Stimulated activated CD4-positive, alpha-beta T cell treated with anti-CD3 and anti-CD28 coated beads, TNF-alpha, amount 100 ng/mL, for 24 hours (primary cell): ENCODE data around the gene CREB3L1.

Experiments
- DNase-seq, 3 experiments: peaks; one replicate each; pipeline ENCODE4 v3.0.0-alpha.2; 2020; ENCODE audit warnings: low read depth in 3 of 3

CREB3L1 gene

DNA sequence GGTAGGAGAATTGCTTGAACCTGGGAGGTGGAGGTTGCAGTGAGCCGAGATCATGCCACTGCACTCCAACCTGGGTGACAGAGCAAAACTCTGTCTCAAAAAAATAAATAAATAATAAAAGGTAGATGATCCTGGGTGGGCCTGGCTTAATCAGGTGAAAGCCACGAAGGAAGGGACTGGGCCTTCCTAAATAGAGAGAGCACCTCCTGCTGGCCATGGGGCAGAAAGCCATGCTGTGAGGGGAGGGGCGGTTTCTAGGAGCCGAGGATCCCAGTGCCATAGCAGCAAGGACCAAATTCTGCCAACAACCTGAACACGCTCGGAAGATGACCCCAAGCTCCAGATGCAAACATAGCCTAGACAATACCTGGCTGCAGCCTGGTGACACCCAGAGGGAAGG is 45.3 kb downstream of the CREB3L1 start:
- no peak for DNase-seq

DNA sequence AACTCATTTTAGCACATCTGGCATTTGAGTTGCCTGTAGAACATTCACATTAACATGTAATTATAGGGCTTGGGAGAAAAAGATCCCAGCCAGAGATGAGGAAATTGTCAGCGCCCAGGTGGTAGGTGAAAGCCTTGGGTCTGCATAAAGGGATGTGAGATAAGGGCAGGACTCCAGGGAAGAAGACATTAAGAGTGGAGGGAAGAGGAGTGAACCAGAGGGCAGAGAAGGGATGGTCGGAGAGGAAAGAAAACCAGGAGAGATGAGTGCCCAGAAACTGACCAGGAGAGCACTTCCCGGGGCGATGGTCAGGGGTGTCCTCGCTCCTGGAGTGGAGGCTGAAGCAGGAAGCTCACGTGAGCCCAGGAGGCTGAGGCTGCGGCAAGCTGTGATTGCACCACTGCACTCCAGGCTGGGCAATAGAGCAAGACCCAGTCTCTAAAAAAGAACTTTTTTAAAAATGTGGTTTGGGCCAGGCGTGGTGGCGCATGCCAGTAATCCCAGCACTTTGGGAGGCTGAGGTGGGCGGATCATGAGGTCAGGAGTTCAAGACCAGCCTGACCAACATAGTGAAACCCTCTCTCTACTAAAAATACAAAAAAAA is 49.5 kb downstream of the CREB3L1 start:
- no peak for DNase-seq

GRCh38 chr11:46327829-46328228 is 50.4 kb downstream of the CREB3L1 start:
- no peak for DNase-seq

DNA sequence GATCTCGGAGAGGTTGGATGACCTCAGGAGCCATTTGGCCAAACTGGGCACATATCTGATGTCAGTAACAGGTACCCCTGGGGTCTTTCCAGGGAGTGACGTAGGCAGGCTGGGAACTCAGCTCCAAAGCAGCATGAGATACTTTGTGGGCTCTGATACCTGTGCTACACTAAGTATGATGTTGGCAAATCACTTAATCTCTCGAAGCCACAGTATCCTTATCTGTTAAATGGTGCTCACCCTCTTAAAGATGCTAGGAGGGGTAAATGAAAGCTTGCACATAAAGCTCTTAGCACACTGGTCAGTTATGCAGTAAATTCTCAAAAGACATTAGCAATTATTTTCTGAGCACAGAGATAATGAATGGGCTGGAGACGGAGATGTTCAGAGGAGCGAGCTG is 52.7 kb downstream of the CREB3L1 start:
- no peak for DNase-seq

DNA sequence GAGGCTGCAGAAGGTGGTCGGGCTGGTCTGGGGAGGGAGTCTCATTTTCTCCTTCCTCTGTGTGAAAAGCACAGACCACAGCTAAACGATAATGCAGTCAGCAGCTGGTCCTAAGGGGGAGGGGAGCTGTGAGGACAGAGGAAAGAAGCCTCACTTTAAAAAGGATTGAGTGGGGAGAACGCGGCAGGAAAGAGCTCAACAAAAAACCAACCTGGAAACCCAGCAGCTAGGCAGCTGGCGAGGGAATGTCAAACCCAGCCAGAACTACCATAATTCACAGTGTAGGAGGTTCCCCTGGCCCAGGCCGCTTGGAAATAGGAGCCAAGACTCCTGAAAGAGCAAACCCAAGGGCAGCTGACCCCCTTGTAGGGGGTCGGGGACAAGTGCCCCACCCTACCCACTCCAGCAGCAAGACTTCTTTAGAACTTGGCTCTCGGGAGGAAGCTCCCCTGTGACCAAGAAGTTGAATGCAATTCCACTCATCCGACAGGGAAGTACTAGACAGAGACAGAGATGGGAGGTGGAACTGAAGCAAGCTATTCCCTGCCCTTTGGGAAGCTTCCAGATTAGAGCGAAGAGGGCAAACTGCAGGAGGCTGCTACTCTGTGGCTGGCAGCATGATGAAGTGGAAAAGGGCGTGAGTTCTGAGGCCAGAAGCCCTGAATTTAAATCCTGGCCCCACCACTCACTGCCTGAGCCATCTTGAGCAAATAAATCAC is 53.3 kb downstream of the CREB3L1 start:
- no peak for DNase-seq

DNA sequence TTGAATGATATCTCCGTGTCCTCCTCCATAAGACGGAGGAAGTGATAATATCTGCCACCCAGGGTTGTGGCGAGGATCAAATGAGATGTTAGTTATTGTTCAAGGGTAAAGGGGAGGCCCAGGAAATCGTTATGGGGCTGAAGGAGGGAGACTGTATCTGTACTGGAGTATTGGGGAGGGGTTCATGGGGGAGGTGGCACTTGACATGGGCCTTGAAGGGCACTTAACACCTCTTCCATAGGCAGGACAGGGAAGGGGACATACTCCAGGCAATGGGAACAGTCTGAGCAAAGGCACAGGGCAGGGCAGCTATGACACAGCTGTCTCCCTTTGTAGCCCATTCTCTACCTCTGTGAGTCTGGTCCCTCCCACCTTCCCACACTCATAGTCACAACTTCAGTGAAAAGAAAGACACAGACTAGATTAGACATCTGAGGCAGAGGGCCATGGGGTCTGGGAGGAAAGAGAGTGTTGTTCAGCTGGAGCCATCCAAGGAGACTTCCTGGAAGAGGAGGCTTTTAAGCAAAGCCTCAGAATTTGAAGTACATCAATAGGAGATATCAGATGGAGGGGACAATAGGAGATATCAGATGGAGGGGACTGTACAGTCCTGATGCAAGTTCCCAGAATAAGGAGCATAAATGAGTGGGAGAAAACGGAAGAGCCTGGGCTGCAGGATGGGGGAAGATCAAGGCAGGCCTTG is 54.0 kb downstream of the CREB3L1 start:
- peak in 1 of 3 experiments; percentile 31 for DNase-seq

DNA sequence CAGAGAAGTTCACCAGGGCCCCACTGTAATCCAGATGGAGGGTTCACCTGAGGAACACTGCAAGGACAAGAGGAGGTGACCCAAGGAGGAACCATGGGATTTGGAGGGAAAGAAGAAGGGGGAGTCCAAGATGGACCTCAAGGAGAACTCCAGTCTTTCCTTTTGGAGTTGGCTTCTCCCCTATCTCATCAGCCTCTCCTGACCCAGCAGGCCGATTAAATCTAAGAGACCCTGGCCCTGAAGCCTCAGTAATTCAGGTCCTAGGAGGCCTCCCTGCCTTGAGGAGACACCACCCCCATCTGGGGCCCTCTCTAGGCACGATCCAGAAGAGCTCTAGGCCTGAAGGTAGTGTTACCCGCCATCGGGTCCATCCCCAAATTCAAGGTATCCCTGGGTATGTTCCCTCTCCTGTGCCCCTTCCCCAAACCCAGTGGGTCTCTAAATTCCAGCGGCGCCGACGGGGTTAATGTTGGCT is 54.7 kb downstream of the CREB3L1 start:
- no peak for DNase-seq

DNA sequence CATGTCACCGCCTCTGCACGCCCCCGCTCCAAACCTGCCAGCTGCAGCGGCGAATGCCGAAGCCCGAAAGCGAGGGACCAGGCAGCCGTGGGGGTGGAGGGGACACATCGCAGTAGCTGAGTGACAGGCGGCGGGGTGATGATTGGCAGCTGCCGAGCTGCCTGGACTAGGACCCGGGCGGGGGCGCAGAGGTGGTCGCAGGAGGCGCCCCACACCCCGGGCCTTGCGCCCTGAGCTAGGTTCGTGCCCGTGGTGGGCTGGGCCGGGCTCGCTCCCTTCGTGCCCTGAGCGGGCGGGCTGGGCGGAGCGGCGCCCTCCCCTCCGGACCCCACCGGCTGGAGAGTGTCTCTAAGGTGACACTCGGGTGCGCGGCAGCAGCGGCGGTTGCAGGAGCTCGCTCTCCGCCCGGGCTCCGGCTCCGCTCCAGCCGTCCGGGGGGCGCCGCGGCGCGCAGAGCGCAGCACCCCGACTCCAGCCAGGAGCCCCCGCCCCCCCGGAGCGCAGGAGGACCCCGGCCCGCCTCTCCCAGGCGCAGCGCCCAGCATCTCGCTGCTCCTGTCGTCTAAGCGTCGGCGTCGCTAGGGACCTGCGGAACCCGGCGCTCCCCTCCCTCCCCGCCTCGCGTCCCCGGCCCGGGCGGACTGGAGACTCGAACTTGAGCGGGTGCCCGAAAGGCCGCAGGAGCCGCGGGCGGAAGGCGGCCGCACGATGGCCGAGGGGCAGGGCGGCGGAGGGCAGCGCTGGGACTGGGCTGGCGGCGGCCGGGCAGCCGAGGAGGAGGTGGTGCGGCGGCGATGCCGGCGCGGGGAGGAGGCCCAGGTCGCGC is 55.3 kb downstream of the CREB3L1 start:
- DNase-seq: peak in 1 of 3 experiments; percentile 60

- peak in 1 of 3 experiments; percentile 31 for DNase-seq
These were observed 56.0 kb downstream of the CREB3L1 start for GRCh38 chr11:46333394-46333947.

DNA sequence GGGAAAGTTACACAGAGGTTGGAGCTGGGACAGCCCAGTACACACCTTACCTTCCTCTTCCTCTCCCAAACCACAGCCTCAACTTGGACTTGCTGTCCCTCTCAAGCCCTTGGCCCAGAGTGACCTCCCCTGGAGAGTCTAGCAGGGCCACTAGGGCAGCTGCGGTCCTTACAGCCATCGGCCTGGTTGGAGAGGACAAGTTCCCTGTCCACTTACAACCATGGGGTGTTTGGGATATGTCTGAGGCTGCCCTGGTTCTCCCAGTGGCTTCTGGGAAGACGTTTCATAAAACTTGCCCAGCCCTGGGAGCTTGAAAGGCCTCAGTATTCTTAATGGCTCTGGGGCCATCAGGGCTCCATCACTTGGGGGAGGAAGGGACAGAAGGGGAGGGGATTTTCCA is 56.7 kb downstream of the CREB3L1 start:
- DNase-seq: no peak

DNA sequence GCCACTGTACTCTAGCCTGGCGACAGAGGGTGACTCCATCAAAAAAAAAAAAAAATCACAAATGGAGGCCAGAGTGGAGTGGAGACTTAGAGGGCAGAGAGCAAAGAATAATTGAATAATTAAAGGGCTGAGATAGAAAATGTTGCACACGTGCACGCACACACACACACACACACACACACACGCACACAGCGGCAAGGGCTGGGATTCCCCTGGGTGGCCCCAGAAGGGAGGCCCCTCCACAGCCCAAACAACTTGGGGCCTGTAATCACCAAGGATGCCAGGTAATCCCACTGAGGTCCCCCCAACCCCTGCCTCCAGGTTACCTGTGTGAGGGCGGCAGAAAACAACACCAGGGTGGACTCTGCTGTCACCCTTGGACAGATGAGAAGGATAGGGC is 57.8 kb downstream of the CREB3L1 start:
- no peak for DNase-seq

DNA sequence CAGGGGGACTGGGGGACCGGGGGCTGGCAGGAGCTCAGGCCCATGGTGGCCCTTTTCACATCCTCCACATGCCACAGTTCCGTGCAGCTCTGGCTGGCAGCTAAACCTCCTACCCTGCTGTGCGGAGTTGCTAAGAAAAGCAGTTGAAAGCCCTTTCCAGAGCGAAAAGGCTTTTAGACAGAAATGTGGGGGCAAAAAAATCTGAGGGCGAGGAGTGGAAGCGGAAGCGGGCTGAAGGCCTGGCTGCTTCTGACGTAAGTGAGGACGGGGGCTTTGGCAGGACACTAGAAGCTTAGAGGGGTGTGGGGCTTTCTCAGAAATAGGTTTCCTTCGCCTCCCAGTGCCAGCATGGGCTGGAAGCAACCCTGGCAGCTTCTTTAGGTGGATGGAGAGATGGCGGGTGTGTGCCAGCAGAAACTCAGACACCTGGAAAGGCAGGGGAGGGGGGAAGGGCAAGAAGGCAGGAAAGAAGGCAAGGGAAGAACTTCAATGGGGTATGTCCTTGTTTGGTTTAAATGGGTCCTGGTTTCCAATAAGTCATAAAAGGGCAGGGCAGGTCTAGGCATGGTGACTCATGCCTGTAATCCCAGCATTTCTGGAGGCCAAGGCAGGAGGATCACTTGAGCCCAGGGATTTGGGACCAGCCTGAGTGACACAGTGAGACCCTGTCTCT is 58.6 kb downstream of the CREB3L1 start:
- no peak for DNase-seq

GRCh38 chr11:46336563-46337180 is 59.2 kb downstream of the CREB3L1 start:
- no peak for DNase-seq

DNA sequence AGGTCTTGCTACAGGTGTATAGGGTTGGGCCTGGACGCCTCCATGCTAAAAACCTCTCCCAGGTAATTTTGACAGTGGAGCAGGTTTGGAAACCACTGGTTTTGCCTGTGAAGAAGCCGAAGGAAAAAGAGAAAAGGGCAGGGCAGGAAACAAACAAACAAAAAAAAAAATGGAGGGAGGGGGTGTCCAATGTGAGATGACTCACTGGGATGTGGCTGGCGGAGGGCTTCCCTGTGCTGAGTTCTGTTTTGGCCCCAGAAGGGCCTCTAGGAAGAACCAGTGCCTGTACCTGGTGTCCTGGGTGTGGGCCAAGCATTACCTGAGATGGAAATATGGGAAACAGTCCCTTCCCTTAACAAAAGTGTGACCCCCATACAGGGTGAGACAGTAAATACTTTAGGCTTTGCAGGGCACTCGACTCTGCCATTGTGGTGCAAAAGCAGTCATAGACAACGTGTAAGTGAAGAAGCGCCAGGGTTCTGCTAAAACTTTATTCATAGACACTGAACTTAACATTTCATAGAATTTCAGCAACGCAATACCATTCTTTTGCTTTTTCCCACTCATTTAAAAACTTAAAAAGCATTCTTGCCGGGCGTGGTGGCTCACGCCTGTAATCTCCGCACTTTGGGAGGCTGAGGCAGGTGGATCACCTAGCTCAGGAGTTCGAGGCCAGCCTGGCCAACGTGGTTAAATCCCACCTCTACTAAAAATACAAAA is 60.3 kb downstream of the CREB3L1 start:
- DNase-seq: no peak

DNA sequence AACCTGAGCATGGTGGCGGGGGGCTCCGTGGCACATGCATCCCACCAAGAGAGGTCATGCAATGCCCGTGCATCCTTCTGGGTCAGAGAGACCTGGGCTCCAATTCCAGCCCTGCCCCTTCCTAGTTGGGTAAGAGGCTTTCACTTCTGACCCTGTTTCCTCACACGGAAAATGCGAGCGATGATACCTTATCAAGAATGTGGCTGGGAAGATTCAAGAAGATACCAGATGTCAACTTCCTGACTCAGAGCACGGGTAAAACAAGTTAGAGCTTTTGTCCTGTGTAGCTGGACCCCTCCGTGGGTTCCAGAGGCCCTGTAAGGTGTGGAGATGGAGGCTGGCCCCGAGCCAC is 61.1 kb downstream of the CREB3L1 start:
- DNase-seq: no peak

GRCh38 chr11:46338988-46339666 is 61.7 kb downstream of the CREB3L1 start:
- DNase-seq: no peak

GRCh38 chr11:46339816-46340215 is 62.4 kb downstream of the CREB3L1 start:
- DNase-seq: no peak

DNA sequence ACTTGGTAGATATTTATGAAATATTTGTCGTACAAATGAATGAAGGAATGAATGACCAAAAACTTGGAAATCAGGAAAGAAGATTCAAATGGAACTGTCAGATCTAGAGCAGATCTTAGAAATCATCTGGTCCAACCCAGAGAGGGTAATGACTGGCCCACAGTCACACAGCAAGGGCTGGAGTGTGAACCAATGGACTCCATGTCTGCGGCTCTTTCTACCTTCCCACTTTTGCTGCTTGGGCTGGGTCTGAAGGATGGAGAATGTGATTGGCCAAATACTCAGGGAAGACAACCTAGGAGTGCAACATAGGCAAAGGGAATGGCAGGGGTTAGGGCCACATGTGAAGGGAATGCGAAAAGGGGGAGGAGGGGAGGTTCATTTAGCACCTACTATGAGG is 64.0 kb downstream of the CREB3L1 start:
- DNase-seq: no peak

- no peak for DNase-seq
These were observed 64.8 kb downstream of the CREB3L1 start for GRCh38 chr11:46342239-46342638.

- DNase-seq: no peak
These were observed 66.1 kb downstream of the CREB3L1 start for GRCh38 chr11:46343520-46343919.
